ENCODE measurements around the gene IL12RB2. TPM values are rescaled to one million over a fixed set of nuclear protein-coding genes. Genes with fewer than 3 reads are reported as not detected.

The IL12RB2 gene
- polyA plus RNA-seq, 4 donors: 0.21 to 0.54 (median 0.52) TPM; not detected in 1

- Histone ChIP-seq H3K27ac (ENCODE audit: low read depth in 1 of 3, low read length in 2 of 3) (peak overlapping the region in 1 of 3 donors; percentile 41), H3K4me1 (ENCODE audit: control insufficient read depth in 3 of 3, insufficient read depth in 2 of 3, low read depth in 1 of 3, low read length in 2 of 3) (no peaks in the 10 kb centered on the region)
- WGBS, 3 donors: 53 to 59% (median 56%) methylated on average over 6 of the region's 6 CpGs
Measured at GRCh38 chr1:67418839-67419586, 111.3 kb downstream of the IL12RB2 start.

GRCh38 chr1:67420835-67421492 is 113.3 kb downstream of the IL12RB2 start:
- FAIRE-seq (no peak), DNase-seq (no peak)
- no peaks in the 10 kb centered on the region for H3K9me3 ChIP-seq (ENCODE audit: control insufficient read depth in 2 of 2, insufficient read depth in 1 of 2, low read depth in 1 of 2, low read length in 1 of 2)
- no peaks in the 10 kb centered on the region for H3K27me3 ChIP-seq (ENCODE audit: control insufficient read depth in 3 of 3, insufficient read depth in 3 of 3, low read length in 3 of 3)
- peaks cover 18 to 48% (median 20%) of the 10 kb centered on the region in 3 donors for H3K36me3 ChIP-seq (ENCODE audit: control insufficient read depth in 3 of 3, insufficient read depth in 2 of 3, low read depth in 1 of 3, low read length in 3 of 3)
- peaks cover 0 to 2% (median 0%) of the 10 kb centered on the region in 3 donors for H3K4me1 ChIP-seq (ENCODE audit: control insufficient read depth in 3 of 3, insufficient read depth in 2 of 3, low read depth in 1 of 3, low read length in 2 of 3)
- no peak overlapping the region for H3K4me3 ChIP-seq (ENCODE audit: low read depth in 1 of 3, low read length in 3 of 3)
- no peak overlapping the region for H3K27ac ChIP-seq (ENCODE audit: low read depth in 1 of 3, low read length in 2 of 3)

More at GRCh38 chr1:67418839-67419586, 111.3 kb downstream of the IL12RB2 start:
- DNase-seq (peak in 1 of 2 donors; percentile 26), FAIRE-seq (no peak)
- H3K9me3 ChIP-seq (ENCODE audit: control insufficient read depth in 2 of 2, insufficient read depth in 1 of 2, low read depth in 1 of 2, low read length in 1 of 2): no peaks in the 10 kb centered on the region
- peaks cover 24 to 46% (median 27%) of the 10 kb centered on the region in 3 donors for H3K36me3 ChIP-seq (ENCODE audit: control insufficient read depth in 3 of 3, insufficient read depth in 2 of 3, low read depth in 1 of 3, low read length in 3 of 3)
- no peaks in the 10 kb centered on the region for H3K27me3 ChIP-seq (ENCODE audit: control insufficient read depth in 3 of 3, insufficient read depth in 3 of 3, low read length in 3 of 3)
- H3K4me3 ChIP-seq (ENCODE audit: low read depth in 1 of 3, low read length in 3 of 3): no peak overlapping the region

- no peak overlapping the region for H3K27ac ChIP-seq (ENCODE audit: low read depth in 1 of 3, low read length in 2 of 3)
- H3K4me1 ChIP-seq (ENCODE audit: control insufficient read depth in 3 of 3, insufficient read depth in 2 of 3, low read depth in 1 of 3, low read length in 2 of 3): peaks cover 0 to 6% (median 5%) of the 10 kb centered on the region in 3 donors
- no peaks in the 10 kb centered on the region for H3K9me3 ChIP-seq (ENCODE audit: control insufficient read depth in 2 of 2, insufficient read depth in 1 of 2, low read depth in 1 of 2, low read length in 1 of 2)
- peaks cover 6 to 27% (median 12%) of the 10 kb centered on the region in 3 donors for H3K36me3 ChIP-seq (ENCODE audit: control insufficient read depth in 3 of 3, insufficient read depth in 2 of 3, low read depth in 1 of 3, low read length in 3 of 3)
- WGBS, 3 donors: 0 to 7% (median 0%) methylated on average over 2 of the region's 2 CpGs
- DNase-seq (peak in 1 of 2 donors; percentile 30), FAIRE-seq (no peak)
- no peaks in the 10 kb centered on the region for H3K27me3 ChIP-seq (ENCODE audit: control insufficient read depth in 3 of 3, insufficient read depth in 3 of 3, low read length in 3 of 3)
- peak overlapping the region in 2 of 3 donors; percentile 26 to 69 for H3K4me3 ChIP-seq (ENCODE audit: low read depth in 1 of 3, low read length in 3 of 3)
Measured at GRCh38 chr1:67427465-67427864, 119.8 kb downstream of the IL12RB2 start.

- Histone ChIP-seq H3K27me3 (ENCODE audit: control insufficient read depth in 3 of 3, insufficient read depth in 3 of 3, low read length in 3 of 3) (no peaks in the 10 kb centered on the region), H3K4me3 (ENCODE audit: low read depth in 1 of 3, low read length in 3 of 3) (peak overlapping the region in 2 of 3 donors; percentile 69 to 94), H3K36me3 (ENCODE audit: control insufficient read depth in 3 of 3, insufficient read depth in 2 of 3, low read depth in 1 of 3, low read length in 3 of 3) (peaks cover 4 to 22% (median 11%) of the 10 kb centered on the region in 3 donors), H3K4me1 (ENCODE audit: control insufficient read depth in 3 of 3, insufficient read depth in 2 of 3, low read depth in 1 of 3, low read length in 2 of 3) (peaks cover 0 to 6% (median 5%) of the 10 kb centered on the region in 3 donors), H3K9me3 (ENCODE audit: control insufficient read depth in 2 of 2, insufficient read depth in 1 of 2, low read depth in 1 of 2, low read length in 1 of 2) (no peaks in the 10 kb centered on the region), H3K27ac (ENCODE audit: low read depth in 1 of 3, low read length in 2 of 3) (no peak overlapping the region)
- DNase-seq: no peak
- WGBS, 3 donors: 1% methylated on average over 3 of the region's 3 CpGs
- FAIRE-seq: no peak
Measured at GRCh38 chr1:67427947-67428346, 120.3 kb downstream of the IL12RB2 start.

GRCh38 chr1:67429011-67429527 is 121.4 kb downstream of the IL12RB2 start:
- Histone ChIP-seq H3K27ac (ENCODE audit: low read depth in 1 of 3, low read length in 2 of 3) (peak overlapping the region; percentile 27 to 90 (median 90)), H3K4me3 (ENCODE audit: low read depth in 1 of 3, low read length in 3 of 3) (peak overlapping the region; percentile 69 to 94 (median 94)), H3K4me1 (ENCODE audit: control insufficient read depth in 3 of 3, insufficient read depth in 2 of 3, low read depth in 1 of 3, low read length in 2 of 3) (peaks cover 0 to 6% (median 5%) of the 10 kb centered on the region in 3 donors), H3K36me3 (ENCODE audit: control insufficient read depth in 3 of 3, insufficient read depth in 2 of 3, low read depth in 1 of 3, low read length in 3 of 3) (peaks cover 1 to 14% (median 8%) of the 10 kb centered on the region in 3 donors), H3K9me3 (ENCODE audit: control insufficient read depth in 2 of 2, insufficient read depth in 1 of 2, low read depth in 1 of 2, low read length in 1 of 2) (no peaks in the 10 kb centered on the region), H3K27me3 (ENCODE audit: control insufficient read depth in 3 of 3, insufficient read depth in 3 of 3, low read length in 3 of 3) (no peaks in the 10 kb centered on the region)
- DNase-seq (peak; percentile 34 to 54), FAIRE-seq (no peak)
- 0 to 1% (median 1%) methylated on average over 25 of the region's 25 CpGs for WGBS, 3 donors

- Histone ChIP-seq H3K36me3 (ENCODE audit: control insufficient read depth in 3 of 3, insufficient read depth in 2 of 3, low read depth in 1 of 3, low read length in 3 of 3) (peaks cover 1 to 12% (median 8%) of the 10 kb centered on the region in 3 donors), H3K27me3 (ENCODE audit: control insufficient read depth in 3 of 3, insufficient read depth in 3 of 3, low read length in 3 of 3) (no peaks in the 10 kb centered on the region), H3K4me3 (ENCODE audit: low read depth in 1 of 3, low read length in 3 of 3) (peak overlapping the region; percentile 69 to 94 (median 94)), H3K9me3 (ENCODE audit: control insufficient read depth in 2 of 2, insufficient read depth in 1 of 2, low read depth in 1 of 2, low read length in 1 of 2) (no peaks in the 10 kb centered on the region), H3K4me1 (ENCODE audit: control insufficient read depth in 3 of 3, insufficient read depth in 2 of 3, low read depth in 1 of 3, low read length in 2 of 3) (peaks cover 0 to 6% (median 5%) of the 10 kb centered on the region in 3 donors), H3K27ac (ENCODE audit: low read depth in 1 of 3, low read length in 2 of 3) (peak overlapping the region; percentile 27 to 90 (median 90))
- FAIRE-seq: no peak
- DNase-seq: peak; percentile 33 to 64
- 0 to 1% (median 0%) methylated on average over 56 to 69 of the region's 69 CpGs for WGBS, 3 donors
Measured at GRCh38 chr1:67429528-67430357, 122.1 kb downstream of the IL12RB2 start.

GRCh38 chr1:67430358-67431155 is 122.9 kb downstream of the IL12RB2 start, which contains the start of gene SERBP1:
TSS of gene SERBP1 (minus strand) at chr1:67430402. CDS start at chr1:67430300, 102 bp downstream.
- peaks cover 1 to 9% (median 8%) of the 10 kb centered on the region in 3 donors for H3K36me3 ChIP-seq (ENCODE audit: control insufficient read depth in 3 of 3, insufficient read depth in 2 of 3, low read depth in 1 of 3, low read length in 3 of 3)
- H3K4me1 ChIP-seq (ENCODE audit: control insufficient read depth in 3 of 3, insufficient read depth in 2 of 3, low read depth in 1 of 3, low read length in 2 of 3): peaks cover 0 to 6% (median 5%) of the 10 kb centered on the region in 3 donors
- peak within 1 kb of the TSS; percentile 69 to 94 (median 94) for H3K4me3 ChIP-seq (ENCODE audit: low read depth in 1 of 3, low read length in 3 of 3)
- no peak for FAIRE-seq
- H3K27me3 ChIP-seq (ENCODE audit: control insufficient read depth in 3 of 3, insufficient read depth in 3 of 3, low read length in 3 of 3): no peaks in the 10 kb centered on the region
- peak; percentile 97 to 99 for DNase-seq
- peak within 1 kb of the TSS; percentile 88 to 98 (median 90) for H3K27ac ChIP-seq (ENCODE audit: low read depth in 1 of 3, low read length in 2 of 3)
- H3K9me3 ChIP-seq (ENCODE audit: control insufficient read depth in 2 of 2, insufficient read depth in 1 of 2, low read depth in 1 of 2, low read length in 1 of 2): no peaks in the 10 kb centered on the region
- WGBS, 3 donors: 0 to 1% (median 0%) methylated on average over 61 to 62 of the region's 62 CpGs
